Motor neuron (in vitro differentiated cells): ENCODE data around the gene MYO5A. TPM values are rescaled to one million over a fixed set of nuclear protein-coding genes. Genes with fewer than 3 reads are reported as not detected.
"Not testable (repeated sequence)": the region's sequence is repeated elsewhere in the genome, so short reads cannot be mapped to it uniquely, and the experiment has no call there.

ENCODE experiments used
- ATAC-seq, 8 experiments: fragments of 200-7000 bp; cut with Tn5 transposase; replicated peaks in 6 of 8; 2 replicates each; pipeline ENCODE4 v1.8.0; 2021; ENCODE audit warnings: mild to moderate bottlenecking in 8 of 8, moderate library complexity in 8 of 8
- H3K27ac ChIP-seq, 2 donors: fragments of 250-450 bp; sonication (Bioruptor Pico); 2 replicates each; pipeline ENCODE4 v1.9.0; 2021; ENCODE audit warnings: antibody characterized with exemption in 2 of 2, mild to moderate bottlenecking in 2 of 2, moderate library complexity in 1 of 2
- H3K4me1 ChIP-seq, 2 donors: fragments of 250-450 bp; sonication (Bioruptor Pico); replicated peaks in 1 of 2; 2 replicates each; pipeline ENCODE4 v1.6.1; 2021; ENCODE audit warnings: antibody characterized with exemption in 2 of 2, mild to moderate bottlenecking in 2 of 2, moderate library complexity in 1 of 2
- H3K4me3 ChIP-seq, 5 donors: fragments of 250-450 bp; sonication (Bioruptor Pico); 2 replicates each; pipeline ENCODE4 v1.9.0; 2021; ENCODE audit warnings: antibody characterized with exemption in 5 of 5, mild to moderate bottlenecking in 5 of 5, moderate library complexity in 4 of 5
- WGBS, 10 experiments: fragments of 450-650 bp; shearing (Covaris generic); methylation state at CpG; one replicate each; pipeline ENCODE4 v1.0.0; 2022; 5-methylcytosine and 5-hydroxymethylcytosine counted together
- in situ Hi-C, 9 experiments: fragments of 400-800 bp; cut with MboI; loops; one replicate each; pipeline ENCODE4 v1.15.0; 2021; ENCODE audit warnings: low sequenced_read_pairs in 9 of 9, low pct_unique_long_range_greater_than_20kb in 2 of 9; ENCODE audit not compliant: unreplicated experiment in 9 of 9
- total RNA-seq, 8 experiments: library from RNA; unstranded; fragments of 300-600 nt; gene quantifications; 2 replicates each; pipeline versions ENCODE4 v1.2.3 to v1.2.4, GENCODE V29; 2022

The MYO5A gene
- total RNA-seq, 8 experiments from 2014 or later: 8.3 to 74.1 (median 39.8) TPM

- H3K4me3 ChIP-seq: no peak overlapping the region
- in situ Hi-C loops: no loop called here
- no peak overlapping the region for H3K27ac ChIP-seq
- 83 to 100% (median 92%) methylated on average over 1 to 3 of the region's 3 CpGs; no CpG with 5 or more reads in 1 of the 10 experiments for WGBS, 10 experiments
- no peak for ATAC-seq
- no peaks in the 10 kb centered on the region for H3K4me1 ChIP-seq
Measured at GRCh38 chr15:52493968-52494367, 34.7 kb downstream of the MYO5A start.

- peak in 1 of 8 experiments; percentile 18 for ATAC-seq
- Histone ChIP-seq H3K4me1 (no peaks in the 10 kb centered on the region), H3K27ac (no peak overlapping the region), H3K4me3 (no peak overlapping the region)
- 53 to 100% (median 88%) methylated on average over 1 to 4 of the region's 4 CpGs; no CpG with 5 or more reads in 2 of the 10 experiments for WGBS, 10 experiments
- in situ Hi-C loops: no loop called here
Measured at GRCh38 chr15:52492132-52492531, 36.5 kb downstream of the MYO5A start.

- in situ Hi-C loops: no loop called here
- Histone ChIP-seq H3K27ac (no peak overlapping the region), H3K4me1 (no peaks in the 10 kb centered on the region), H3K4me3 (no peak overlapping the region)
- peak in 2 of 8 experiments; percentile 32 to 58 for ATAC-seq
- 0 to 100% (median 76%) methylated on average over 2 to 4 of the region's 4 CpGs for WGBS, 10 experiments
Measured at GRCh38 chr15:52491472-52491871, 37.2 kb downstream of the MYO5A start.

- H3K4me3 ChIP-seq, ATAC-seq, H3K4me1 ChIP-seq, H3K27ac ChIP-seq, in situ Hi-C loops: not testable (repeated sequence)
- 82 to 100% (median 97%) methylated on average over 1 to 4 of the region's 4 CpGs; no CpG with 5 or more reads in 3 of the 10 experiments for WGBS, 10 experiments
Measured at GRCh38 chr15:52489430-52489829, 39.2 kb downstream of the MYO5A start.

GRCh38 chr15:52488830-52489229, 39.9 kb downstream of the MYO5A start:
- H3K4me1 ChIP-seq: peaks cover 5 to 7% of the 10 kb centered on the region in 2 donors
- WGBS, 10 experiments: 53 to 94% (median 82%) methylated on average over 1 to 2 of the region's 2 CpGs
- no peak overlapping the region for H3K4me3 ChIP-seq
- no peak for ATAC-seq
- H3K27ac ChIP-seq: no peak overlapping the region
- in situ Hi-C loops: no loop called here

GRCh38 chr15:52486003-52486996, 42.4 kb downstream of the MYO5A start:
- no peak overlapping the region for H3K27ac ChIP-seq
- in situ Hi-C loops: no loop called here
- H3K4me1 ChIP-seq: peaks cover 5 to 7% of the 10 kb centered on the region in 2 donors
- H3K4me3 ChIP-seq: no peak overlapping the region
- ATAC-seq: peak in 5 of 8 experiments; percentile 38 to 59 (median 50)
- 7 to 81% (median 40%) methylated on average over 3 to 10 of the region's 11 CpGs for WGBS, 10 experiments

GRCh38 chr15:52485290-52485689, 43.4 kb downstream of the MYO5A start:
- 89 to 100% (median 98%) methylated on average over 1 to 2 of the region's 2 CpGs for WGBS, 10 experiments
- H3K27ac ChIP-seq: no peak overlapping the region
- no peak for ATAC-seq
- peaks cover 5 to 7% of the 10 kb centered on the region in 2 donors for H3K4me1 ChIP-seq
- H3K4me3 ChIP-seq: no peak overlapping the region
- in situ Hi-C loops: no loop called here

- in situ Hi-C loops: no loop called here
- WGBS, 10 experiments: 0 to 100% (median 79%) methylated on average over 1 to 3 of the region's 3 CpGs; no CpG with 5 or more reads in 1 of the 10 experiments
- H3K27ac ChIP-seq: no peak overlapping the region
- H3K4me1 ChIP-seq: peaks cover 5 to 7% of the 10 kb centered on the region in 2 donors
- ATAC-seq: peak in 3 of 8 experiments; percentile 53 to 89 (median 84)
- no peak overlapping the region for H3K4me3 ChIP-seq
Measured at GRCh38 chr15:52483707-52484106, 45.0 kb downstream of the MYO5A start.

- peak in 2 of 8 experiments; percentile 45 to 64 for ATAC-seq
- in situ Hi-C loops: no loop called here
- 11 to 100% (median 69%) methylated on average over 1 to 3 of the region's 3 CpGs; no CpG with 5 or more reads in 4 of the 10 experiments for WGBS, 10 experiments
- H3K4me3 ChIP-seq: no peak overlapping the region
- no peak overlapping the region for H3K27ac ChIP-seq
- H3K4me1 ChIP-seq: peaks cover 5 to 7% of the 10 kb centered on the region in 2 donors
Measured at GRCh38 chr15:52481915-52482314, 46.8 kb downstream of the MYO5A start.

GRCh38 chr15:52480990-52481389, 47.7 kb downstream of the MYO5A start:
- H3K27ac ChIP-seq: no peak overlapping the region
- in situ Hi-C loops: no loop called here
- no peak for ATAC-seq
- WGBS, 10 experiments: 20 to 100% (median 90%) methylated on average over 1 of the region's 1 CpG; no CpG with 5 or more reads in 5 of the 10 experiments
- peaks cover 3 to 4% of the 10 kb centered on the region in 2 donors for H3K4me1 ChIP-seq
- H3K4me3 ChIP-seq: no peak overlapping the region

- no peak for ATAC-seq
- 89 to 100% (median 96%) methylated on average over 1 to 2 of the region's 2 CpGs; no CpG with 5 or more reads in 4 of the 10 experiments for WGBS, 10 experiments
- no peak overlapping the region for H3K4me3 ChIP-seq
- H3K4me1 ChIP-seq: no peaks in the 10 kb centered on the region
- no peak overlapping the region for H3K27ac ChIP-seq
- in situ Hi-C loops: no loop called here
Measured at GRCh38 chr15:52466716-52467115, 62.0 kb downstream of the MYO5A start.

- in situ Hi-C loops: no loop called here
- Histone ChIP-seq H3K4me3 (no peak overlapping the region), H3K27ac (no peak overlapping the region), H3K4me1 (no peaks in the 10 kb centered on the region)
- 60 to 80% methylated on average over 1 of the region's 2 CpGs; no CpG with 5 or more reads in 8 of the 10 experiments for WGBS, 10 experiments
- ATAC-seq: peak in 2 of 8 experiments; percentile 52 to 80
Measured at GRCh38 chr15:52466134-52466701, 62.5 kb downstream of the MYO5A start.

GRCh38 chr15:52464478-52464877, 64.2 kb downstream of the MYO5A start:
- 29 to 100% (median 88%) methylated on average over 1 to 3 of the region's 3 CpGs; no CpG with 5 or more reads in 3 of the 10 experiments for WGBS, 10 experiments
- Histone ChIP-seq H3K4me1 (no peaks in the 10 kb centered on the region), H3K4me3 (no peak overlapping the region), H3K27ac (no peak overlapping the region)
- peak in 1 of 8 experiments; percentile 36 for ATAC-seq
- in situ Hi-C loops: no loop called here
